ENCODE measurements around the gene COL4A2.

The COL4A2 gene

GRCh38 chr13:110323172-110323891 lies 16.2 kb downstream of the COL4A2 start:
- DNase-seq, result no peak

DNA sequence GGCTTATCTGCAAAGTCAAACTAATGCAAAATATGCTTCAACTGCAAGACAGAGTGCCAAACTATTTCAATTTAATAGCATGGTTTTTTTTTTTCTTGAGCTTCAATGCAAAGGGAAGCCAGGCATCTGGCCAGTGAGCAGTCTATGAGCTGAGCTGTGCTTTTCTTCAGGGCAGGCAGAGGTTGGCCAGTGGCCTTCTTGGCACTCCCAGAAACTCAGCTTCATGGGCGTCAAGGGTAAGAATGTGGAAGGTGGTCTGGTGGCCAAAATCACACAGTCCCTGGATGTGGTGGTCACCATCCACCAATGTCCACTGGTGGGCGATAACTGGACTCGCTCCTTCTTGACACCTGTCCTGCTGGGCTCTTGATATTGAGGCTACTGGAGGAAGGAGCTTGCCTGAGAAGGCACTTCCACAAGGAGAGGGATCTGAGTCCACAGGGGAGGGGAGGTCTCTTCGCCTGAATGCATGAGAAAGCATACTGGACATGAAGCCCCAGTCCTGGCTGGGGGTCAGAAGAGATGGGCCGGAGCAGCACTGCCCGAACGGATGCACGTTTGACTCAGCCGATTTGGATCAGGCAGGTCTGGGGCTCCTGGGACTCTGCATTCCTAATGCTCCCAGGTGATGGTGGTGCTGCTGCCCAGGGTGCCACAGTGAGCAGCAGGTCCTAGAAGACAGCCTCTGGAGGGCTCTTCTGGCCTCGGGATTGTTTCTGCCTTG lies 17.1 kb downstream of the COL4A2 start:
- DNase-seq, result no peak

- DNase-seq, result no peak
Observed at GRCh38 chr13:110326263-110326904, 19.3 kb downstream of the COL4A2 start.

DNA sequence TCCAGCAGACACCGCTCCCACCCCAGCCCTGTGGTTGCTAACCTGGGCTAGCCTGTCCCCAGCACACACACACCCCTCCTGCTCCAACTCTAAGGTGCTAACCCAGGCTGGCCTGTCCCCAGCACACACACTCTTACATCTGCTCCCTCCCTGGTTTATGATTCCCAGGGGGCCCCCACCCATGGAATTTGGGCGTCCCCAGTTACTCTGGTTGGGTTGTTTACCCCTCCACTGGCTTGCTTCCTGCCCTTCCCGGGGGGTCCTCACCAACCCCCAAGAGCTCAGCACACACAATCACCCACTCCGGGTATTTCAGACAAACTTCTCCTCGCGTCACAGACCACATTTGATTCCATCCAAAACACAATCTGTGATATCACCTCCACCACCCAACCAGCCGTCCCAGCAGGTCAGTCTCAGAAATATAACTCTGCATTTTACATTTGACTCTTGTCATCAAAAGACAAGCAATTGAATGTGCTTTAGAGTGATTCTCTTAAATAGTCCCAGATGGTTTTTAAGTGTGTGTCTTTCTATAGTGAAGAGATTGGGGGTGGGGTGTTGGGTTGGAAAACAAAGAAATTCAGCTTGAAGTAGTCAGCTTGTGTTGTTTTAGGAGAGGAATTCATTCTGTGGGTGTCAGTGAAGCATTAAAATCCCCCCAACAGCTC lies 20.1 kb downstream of the COL4A2 start:
- DNase-seq, result no peak

- DNase-seq, result no peak
Observed at GRCh38 chr13:110328573-110328972, 21.5 kb downstream of the COL4A2 start.

GRCh38 chr13:110329258-110329657 lies 22.2 kb downstream of the COL4A2 start:
- DNase-seq, result no peak

GRCh38 chr13:110329798-110330461 lies 22.8 kb downstream of the COL4A2 start:
- no peak for DNase-seq

GRCh38 chr13:110330491-110331011 lies 23.5 kb downstream of the COL4A2 start:
- no peak for DNase-seq

DNA sequence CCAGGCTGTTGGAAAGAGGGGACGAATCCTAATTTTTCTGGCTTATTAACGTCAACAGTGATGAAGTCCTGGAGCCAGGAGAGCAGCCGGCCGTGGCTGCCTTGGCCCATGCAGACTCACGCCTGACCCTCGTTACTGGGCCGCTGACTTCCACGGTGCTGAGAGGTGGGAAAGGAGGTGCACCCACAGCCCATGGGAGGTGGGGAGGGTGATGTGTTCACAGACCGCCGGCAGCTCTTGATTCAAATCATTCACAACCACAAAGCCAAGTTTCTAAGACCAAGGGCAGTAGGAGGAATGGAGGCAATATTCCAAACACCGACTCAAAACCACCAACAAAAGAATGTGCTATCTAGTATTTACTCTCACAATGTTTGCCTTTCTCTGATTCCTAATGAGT lies 24.3 kb downstream of the COL4A2 start:
- no peak for DNase-seq

DNA sequence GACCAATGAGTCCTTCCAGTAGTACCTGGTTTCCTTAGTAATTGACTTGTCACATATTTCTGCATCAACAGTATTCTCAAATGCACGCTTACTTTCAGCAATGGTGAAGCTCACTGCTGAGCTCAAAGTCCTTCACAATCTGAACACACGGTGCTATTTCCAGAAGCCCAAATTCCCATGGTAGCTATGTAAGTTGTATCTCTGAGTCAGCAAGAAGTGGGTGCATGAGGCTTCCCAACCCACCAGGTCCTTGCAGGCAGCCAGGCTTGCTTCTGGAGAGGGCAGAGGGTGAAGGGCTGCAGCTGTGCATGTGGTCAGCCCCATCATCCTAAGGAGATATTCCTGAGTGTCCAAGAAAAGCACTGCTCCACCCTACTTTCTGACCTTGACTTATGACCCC lies 25.7 kb downstream of the COL4A2 start:
- no peak for DNase-seq

DNA sequence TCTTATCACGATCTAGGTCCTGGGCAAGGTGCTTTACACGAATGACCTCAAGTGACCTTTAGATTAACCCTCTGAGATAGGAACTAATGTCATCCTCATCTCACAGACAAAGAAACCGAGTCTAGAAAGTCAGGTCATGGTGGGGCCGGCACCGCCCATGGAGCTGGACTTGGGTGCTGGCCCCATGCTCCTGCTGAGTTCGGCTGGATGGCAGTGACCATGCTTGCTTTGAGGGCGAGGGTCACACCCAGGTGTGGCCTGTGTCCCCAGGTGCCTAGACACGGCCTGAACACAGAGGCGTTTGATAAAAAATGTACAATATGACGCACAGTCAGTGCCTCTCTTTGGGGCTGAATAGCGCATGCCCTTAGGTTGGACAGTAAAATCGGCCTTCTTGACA lies 26.8 kb downstream of the COL4A2 start:
- no peak for DNase-seq

GRCh38 chr13:110334256-110334655 lies 27.2 kb downstream of the COL4A2 start:
- no peak for DNase-seq

DNA sequence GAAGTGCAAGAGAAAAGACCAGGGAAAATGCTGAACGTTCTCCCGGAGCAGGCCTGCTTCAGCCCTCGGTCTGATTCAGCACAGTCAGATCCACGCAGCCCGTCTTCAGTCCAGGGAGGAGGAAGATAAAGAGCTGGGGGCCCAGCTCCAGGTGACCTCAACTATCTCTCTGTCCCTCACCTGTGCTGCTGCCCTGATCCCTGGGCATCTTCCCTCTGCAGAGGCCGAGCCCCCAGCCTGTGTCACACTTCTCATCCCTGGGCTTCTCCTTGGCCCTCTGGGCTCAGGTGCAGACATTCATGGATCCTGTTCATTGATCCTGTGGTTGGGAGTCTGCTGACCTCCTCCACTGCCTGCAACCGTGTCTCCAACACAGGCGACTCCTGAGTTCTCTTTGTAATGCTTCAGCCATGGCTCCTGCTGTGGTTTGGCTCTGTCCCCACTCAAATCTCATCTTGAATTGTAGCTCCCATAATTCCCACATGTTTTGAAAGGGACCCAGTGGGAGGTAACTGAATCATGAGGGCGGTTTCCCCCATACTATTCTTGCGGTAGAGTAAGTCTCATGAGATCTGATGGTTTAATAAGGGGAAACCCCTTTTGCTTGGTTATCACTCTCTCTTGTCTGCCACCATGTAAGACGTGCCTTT lies 27.9 kb downstream of the COL4A2 start:
- no peak for DNase-seq

DNA sequence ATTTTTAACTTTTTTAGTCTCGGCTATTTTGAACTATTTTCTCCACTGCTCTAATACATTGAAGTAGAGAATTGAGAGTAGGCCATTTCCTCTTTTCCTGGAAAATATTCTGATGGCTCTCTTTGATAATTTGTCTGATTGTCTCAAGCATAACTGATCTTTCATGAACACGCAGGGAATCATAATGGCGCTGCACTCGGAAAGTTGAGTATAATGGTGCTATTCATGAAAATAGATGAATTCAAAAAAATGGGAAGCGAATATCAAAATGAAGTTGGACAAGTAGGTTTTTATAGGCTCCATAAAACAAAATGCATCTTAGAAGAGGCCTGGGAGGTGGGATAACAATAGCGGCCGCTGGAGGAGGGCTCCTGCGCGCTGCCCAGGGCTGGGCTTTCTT lies 29.0 kb downstream of the COL4A2 start:
- DNase-seq, result no peak

- DNase-seq, result no peak
Observed at GRCh38 chr13:110336681-110337080, 29.6 kb downstream of the COL4A2 start.

GRCh38 chr13:110337247-110337646 lies 30.2 kb downstream of the COL4A2 start:
- no peak for DNase-seq

- no peak for DNase-seq
Observed at GRCh38 chr13:110338441-110339101, 31.5 kb downstream of the COL4A2 start.

GRCh38 chr13:110339263-110339662 lies 32.2 kb downstream of the COL4A2 start:
- DNase-seq, result no peak

- no peak for DNase-seq
Observed at GRCh38 chr13:110339975-110340550, 33.0 kb downstream of the COL4A2 start.

- peak; percentile 50 for DNase-seq
Observed at GRCh38 chr13:110340812-110341444, 33.8 kb downstream of the COL4A2 start.

Data from activated CD4-positive, alpha-beta T cell treated with anti-CD3 and anti-CD28 coated beads for 1 hour (primary cell).